Esophagus squamous epithelium (tissue), 5 donors: Measurements from ENCODE around the gene BANP. TPM values are rescaled to one million over a fixed set of nuclear protein-coding genes. Genes with fewer than 3 reads are reported as not detected.
"Not testable (repeated sequence)": the region's sequence is repeated elsewhere in the genome, so short reads cannot be mapped to it uniquely, and the experiment has no call there.

Experiments used
- DNase-seq: peaks from one replicate; lab custom pipeline; 2025; lab: John Stamatoyannopoulos, UW
- H3K27ac ChIP-seq, 4 donors: fragments of 200-600 bp; sonication (generic); one replicate each; pipeline ENCODE4 v1.5.1; 2016 to 2019; ENCODE audit warnings: mild to moderate bottlenecking in 1 of 4
- H3K27me3 ChIP-seq, 4 donors: fragments of 200-600 bp; sonication (generic); 1 replicate in 3 of 4; 2 replicates in 1 of 4; pipeline versions ENCODE4 v1.5.1 to v1.6.0; 2017 to 2021; ENCODE audit warnings: antibody characterized with exemption in 1 of 4
- H3K36me3 ChIP-seq, 3 donors: fragments of 200-600 bp; sonication (generic); one replicate each; pipeline ENCODE4 v1.5.1; 2016 to 2019
- H3K4me1 ChIP-seq, 3 donors: fragments of 200-600 bp; sonication (generic); one replicate each; pipeline ENCODE4 v1.5.1; 2017 to 2019
- H3K4me3 ChIP-seq, 4 donors: fragments of 200-600 bp; sonication (generic); 1 replicate in 3 of 4; 2 replicates in 1 of 4; pipeline ENCODE4 v1.5.1; 2016 to 2019; ENCODE audit warnings: mild to moderate bottlenecking in 2 of 4, moderate library complexity in 1 of 4
- H3K9me3 ChIP-seq, 3 donors: fragments of 200-600 bp; sonication (generic); one replicate each; pipeline ENCODE4 v1.5.1; 2016 to 2019
- POLR2A ChIP-seq, 4 donors: fragments of 450-650 bp; IDR thresholded peaks; one replicate each; pipeline ENCODE4 v1.6.1; 2017; ENCODE audit warnings: antibody characterized with exemption in 4 of 4, mild to moderate bottlenecking in 4 of 4, moderate library complexity in 3 of 4
- WGBS, 2 donors: methylation state at CpG; one replicate each; pipeline ENCODE4 v1.1.5; 2018; 5-methylcytosine and 5-hydroxymethylcytosine counted together
- intact Hi-C: fragments of 100-400 bp; cut with DNase I; formaldehyde crosslinking; loops from one replicate; pipeline ENCODE4 v1.15.0; 2022
- total RNA-seq, 4 donors: library from RNA; depleted of rRNA; stranded (reverse); fragments of >200 nt; gene quantifications; one replicate each; pipeline ENCODE4 v1.1.0, GENCODE V29; 2016
- TF ChIP-seq, protein P1 (sequence below), 6 experiments: fragments of 450-650 bp in 4 of 6; fragments of 200-600 bp in 2 of 6; sonication (generic) in 2 of 6; IDR thresholded peaks; one replicate each; pipeline ENCODE4 v1.5.1; 2016 to 2019; ENCODE audit warnings: antibody characterized with exemption in 6 of 6, mild to moderate bottlenecking in 4 of 6, moderate library complexity in 4 of 6
- donor health status: DM: yes; HTN: yes; CAD: no.

BANP gene
- total RNA-seq, 4 donors from 2014 or later: 13.8 to 19.9 (median 14.1) TPM

GRCh38 chr16:88026964-88027938 lies 76.0 kb downstream of the BANP start:
- Histone ChIP-seq H3K27me3 (no peaks in the 10 kb centered on the region), H3K9me3 (no peaks in the 10 kb centered on the region), H3K4me1 (peaks cover 0 to 13% (median 0%) of the 10 kb centered on the region in 3 donors), H3K27ac (no peak overlapping the region), H3K4me3 (no peak overlapping the region), H3K36me3 (peaks cover 0 to 46% (median 6%) of the 10 kb centered on the region in 3 donors)
- no peak for TF ChIP-seq POLR2A (IDR thresholded peaks at IDR 0.05)
- TF ChIP-seq, protein P1, sequence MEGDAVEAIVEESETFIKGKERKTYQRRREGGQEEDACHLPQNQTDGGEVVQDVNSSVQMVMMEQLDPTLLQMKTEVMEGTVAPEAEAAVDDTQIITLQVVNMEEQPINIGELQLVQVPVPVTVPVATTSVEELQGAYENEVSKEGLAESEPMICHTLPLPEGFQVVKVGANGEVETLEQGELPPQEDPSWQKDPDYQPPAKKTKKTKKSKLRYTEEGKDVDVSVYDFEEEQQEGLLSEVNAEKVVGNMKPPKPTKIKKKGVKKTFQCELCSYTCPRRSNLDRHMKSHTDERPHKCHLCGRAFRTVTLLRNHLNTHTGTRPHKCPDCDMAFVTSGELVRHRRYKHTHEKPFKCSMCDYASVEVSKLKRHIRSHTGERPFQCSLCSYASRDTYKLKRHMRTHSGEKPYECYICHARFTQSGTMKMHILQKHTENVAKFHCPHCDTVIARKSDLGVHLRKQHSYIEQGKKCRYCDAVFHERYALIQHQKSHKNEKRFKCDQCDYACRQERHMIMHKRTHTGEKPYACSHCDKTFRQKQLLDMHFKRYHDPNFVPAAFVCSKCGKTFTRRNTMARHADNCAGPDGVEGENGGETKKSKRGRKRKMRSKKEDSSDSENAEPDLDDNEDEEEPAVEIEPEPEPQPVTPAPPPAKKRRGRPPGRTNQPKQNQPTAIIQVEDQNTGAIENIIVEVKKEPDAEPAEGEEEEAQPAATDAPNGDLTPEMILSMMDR (IDR thresholded peaks at IDR 0.05): no peak
- DNase-seq: no peak
- WGBS, 2 donors: 90 to 93% methylated on average over 8 to 15 of the region's 51 CpGs
- intact Hi-C loops: no loop called here

- H3K4me3 ChIP-seq, H3K27ac ChIP-seq, H3K27me3 ChIP-seq, intact Hi-C loops, H3K9me3 ChIP-seq, DNase-seq: not testable (repeated sequence)
- WGBS, 2 donors: 89 to 92% methylated on average over 7 to 11 of the region's 13 CpGs
- peaks cover 0 to 43% (median 6%) of the 10 kb centered on the region in 3 donors for H3K36me3 ChIP-seq
- peaks cover 0 to 13% (median 0%) of the 10 kb centered on the region in 3 donors for H3K4me1 ChIP-seq
These were observed 77.1 kb downstream of the BANP start for GRCh38 chr16:88028177-88028930.

DNA sequence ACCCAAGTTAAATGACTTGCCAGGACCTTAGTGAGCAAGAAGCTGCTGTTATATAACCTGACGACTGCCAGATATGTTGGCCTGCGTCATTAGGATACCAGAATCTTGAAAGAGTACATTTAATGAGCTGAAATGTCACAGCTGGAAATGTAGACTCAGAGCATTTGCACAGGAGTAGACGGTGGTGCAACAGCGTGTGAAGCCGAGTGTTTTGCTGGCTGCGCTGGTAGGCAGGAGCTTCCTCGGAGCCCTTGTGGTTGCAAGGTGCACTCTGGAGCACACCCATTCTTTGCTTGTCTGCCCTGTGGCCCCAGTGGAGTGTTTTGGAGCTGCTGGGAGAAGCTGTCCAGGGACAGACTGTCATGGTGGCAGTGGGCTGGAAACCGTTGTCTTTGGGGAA lies 79.3 kb downstream of the BANP start:
- no peak overlapping the region for H3K4me3 ChIP-seq
- WGBS, 2 donors: 90 to 93% methylated on average over 8 of the region's 8 CpGs
- peaks cover 5 to 59% (median 11%) of the 10 kb centered on the region in 3 donors for H3K36me3 ChIP-seq
- H3K9me3 ChIP-seq: no peaks in the 10 kb centered on the region
- TF ChIP-seq, protein P1 (IDR thresholded peaks at IDR 0.05): no peak
- TF ChIP-seq POLR2A (IDR thresholded peaks at IDR 0.05): no peak
- H3K4me1 ChIP-seq: peaks cover 0 to under 1% (median 0%) of the 10 kb centered on the region in 3 donors
- H3K27ac ChIP-seq: no peak overlapping the region
- H3K27me3 ChIP-seq: no peaks in the 10 kb centered on the region
- intact Hi-C loops: no loop called here
- DNase-seq: no peak

GRCh38 chr16:88030961-88031360 lies 79.7 kb downstream of the BANP start:
- WGBS, 2 donors: 97 to 98% methylated on average over 7 of the region's 9 CpGs
- not testable (repeated sequence) for H3K9me3 ChIP-seq

DNA sequence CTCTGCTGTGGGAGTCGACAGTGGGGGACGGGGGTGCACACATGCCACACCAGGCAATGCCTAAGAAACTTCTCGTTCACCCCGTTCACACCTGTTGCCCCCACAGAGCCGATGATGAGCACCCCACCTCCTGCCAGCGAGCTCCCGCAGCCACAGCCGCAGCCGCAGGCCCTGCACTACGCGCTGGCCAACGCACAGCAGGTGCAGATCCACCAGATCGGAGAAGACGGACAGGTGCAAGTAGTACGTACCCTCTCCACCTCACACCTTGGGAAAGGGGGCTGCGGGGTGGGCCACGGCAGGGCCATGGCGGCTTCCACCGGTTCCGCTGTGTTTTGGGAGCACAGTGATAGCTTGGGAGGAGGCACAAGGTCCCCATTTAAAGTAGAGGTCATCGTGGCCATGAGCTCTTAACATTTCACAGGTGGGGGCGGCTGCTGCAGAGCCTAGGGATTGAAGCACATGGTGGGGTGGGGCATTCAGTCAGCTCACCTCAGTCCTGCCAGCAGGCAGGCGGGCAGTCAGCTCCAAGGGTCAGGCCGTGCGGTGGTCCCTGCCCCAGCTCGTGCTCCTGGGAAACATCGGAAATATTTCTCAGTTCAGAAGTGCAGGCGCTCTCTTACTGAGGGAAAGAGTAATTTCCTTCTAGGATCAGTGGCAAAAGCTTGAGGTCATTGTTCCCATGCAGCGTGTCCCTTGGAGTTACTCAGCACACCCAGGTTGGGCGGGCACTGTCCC lies 81.9 kb downstream of the BANP start:
- DNase-seq, H3K27me3 ChIP-seq: not testable (repeated sequence)

More at GRCh38 chr16:88030961-88031360, 79.7 kb downstream of the BANP start:
- H3K4me3 ChIP-seq, H3K4me1 ChIP-seq, DNase-seq, intact Hi-C loops, H3K27me3 ChIP-seq, H3K27ac ChIP-seq: not testable (repeated sequence)
- peaks cover 9 to 62% (median 13%) of the 10 kb centered on the region in 3 donors for H3K36me3 ChIP-seq

DNA sequence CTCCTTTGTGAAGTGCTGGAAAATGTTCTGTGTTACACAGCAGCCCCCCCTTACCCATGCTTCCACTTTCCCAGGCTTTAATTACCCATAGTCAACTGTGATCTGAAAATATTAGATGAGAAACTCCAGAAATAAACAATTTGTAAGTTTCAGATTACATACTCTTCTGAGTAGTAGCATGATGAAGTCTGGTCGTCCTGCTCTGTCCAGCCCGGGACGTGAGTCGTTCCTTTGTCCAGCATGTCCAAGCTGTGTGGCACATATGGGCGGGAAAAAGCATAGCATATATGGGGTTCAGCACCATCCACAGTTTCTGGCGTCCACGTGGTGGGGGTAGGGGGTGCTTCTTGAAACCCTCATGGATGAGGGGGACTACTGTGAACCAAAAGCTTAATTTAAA lies 83.5 kb downstream of the BANP start:
- H3K27me3 ChIP-seq: no peaks in the 10 kb centered on the region

More for the DNA sequence above, 81.9 kb downstream of the BANP start:
- H3K27ac ChIP-seq, intact Hi-C loops, H3K4me1 ChIP-seq, H3K4me3 ChIP-seq, H3K9me3 ChIP-seq: not testable (repeated sequence)
- peaks cover 11 to 62% (median 14%) of the 10 kb centered on the region in 3 donors for H3K36me3 ChIP-seq
- WGBS, 2 donors: 94 to 97% methylated on average over 10 to 17 of the region's 30 CpGs

More for the DNA sequence above, 83.5 kb downstream of the BANP start:
- Histone ChIP-seq H3K4me3 (no peak overlapping the region), H3K36me3 (peaks cover 11 to 72% (median 14%) of the 10 kb centered on the region in 3 donors), H3K27ac (no peak overlapping the region), H3K9me3 (no peaks in the 10 kb centered on the region), H3K4me1 (no peaks in the 10 kb centered on the region)
- TF ChIP-seq, protein P1 (IDR thresholded peaks at IDR 0.05): no peak
- no peak for TF ChIP-seq POLR2A (IDR thresholded peaks at IDR 0.05)
- 85 to 92% methylated on average over 7 of the region's 7 CpGs for whole genome bisulfite sequencing, 2 donors
- DNase-seq: no peak
- intact Hi-C loops: no loop called here
